ENCODE measurements around the gene WNK2.

Gene WNK2

GRCh38 chr9:93200449-93200742 lies 16.5 kb downstream of the WNK2 start:
- DNase-seq (ENCODE audit: low read depth) = no peak

- no peak for DNase-seq (ENCODE audit: low read depth)
Measured at GRCh38 chr9:93200989-93201334, 17.0 kb downstream of the WNK2 start.

DNA sequence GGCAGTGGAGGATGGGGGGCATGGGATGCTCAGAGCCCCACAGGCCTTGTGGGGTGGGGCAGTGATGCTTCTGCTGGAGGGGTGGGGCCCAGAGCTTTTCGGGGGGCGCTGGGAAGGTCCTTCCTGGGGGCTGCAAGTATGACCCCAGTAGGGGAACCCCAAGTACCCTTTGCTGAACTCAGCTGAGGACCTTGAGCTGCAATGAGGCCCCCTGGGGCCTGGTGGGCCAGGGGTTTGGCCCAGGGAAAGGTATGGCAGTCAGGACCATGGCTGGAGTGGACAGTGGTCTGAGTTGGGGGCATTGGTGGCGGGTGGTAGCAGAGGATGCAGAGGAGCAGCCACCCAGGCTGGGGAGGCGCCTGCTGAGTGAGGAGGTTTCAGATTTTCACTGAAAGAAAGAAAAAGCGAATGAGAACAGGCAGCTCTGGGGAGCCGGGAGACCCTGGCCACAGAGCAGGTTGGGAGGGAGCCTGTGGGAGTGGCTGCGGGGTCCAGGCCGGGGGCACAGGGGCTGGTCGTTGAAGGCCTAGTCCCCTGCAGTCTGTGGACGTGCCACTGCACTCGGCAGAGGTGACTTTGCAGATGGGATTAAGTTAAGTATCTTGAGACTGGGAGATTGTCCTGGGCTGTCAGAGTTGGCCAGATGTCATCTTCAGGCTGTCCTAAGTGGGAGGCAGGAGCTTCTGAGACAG lies 19.2 kb downstream of the WNK2 start:
- DNase-seq (ENCODE audit: low read depth) = no peak

DNA sequence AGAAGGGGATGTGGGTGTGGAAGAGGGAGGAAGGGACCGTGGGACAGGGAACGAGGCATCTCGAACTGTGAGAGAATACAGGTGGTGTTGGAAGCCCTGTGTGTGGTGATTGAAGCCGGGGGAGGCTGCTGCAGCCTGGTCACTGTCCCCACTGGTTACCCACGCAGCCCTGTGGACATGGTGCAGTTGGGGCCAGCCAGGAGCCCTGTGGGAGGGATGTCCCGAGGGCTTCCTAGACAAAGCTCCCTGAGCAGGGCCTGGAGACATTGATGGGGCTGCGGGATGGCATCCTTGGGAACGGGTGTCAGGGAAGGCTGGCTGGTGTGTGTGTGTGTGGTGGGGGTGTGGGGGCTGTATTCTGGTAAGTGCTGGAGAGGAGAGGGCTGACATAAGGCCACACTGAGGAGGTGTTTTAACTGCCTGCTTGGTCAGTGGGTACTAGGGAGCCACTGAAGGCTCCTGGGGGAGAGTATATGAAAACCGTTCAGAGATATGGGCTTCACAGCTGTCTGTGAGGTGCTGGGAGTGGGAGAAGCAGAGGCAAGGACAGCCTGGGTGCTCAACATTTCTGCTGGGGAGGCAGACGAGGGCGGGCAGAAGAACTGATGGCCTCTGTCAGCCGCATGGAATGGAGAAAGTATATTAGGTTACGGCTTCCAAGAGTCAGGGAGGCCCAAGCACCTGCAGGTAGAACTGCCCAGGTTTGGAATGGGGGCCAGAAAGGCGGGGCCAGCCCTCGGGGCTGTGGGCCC lies 20.0 kb downstream of the WNK2 start:
- DNase-seq (ENCODE audit: low read depth) = no peak

DNA sequence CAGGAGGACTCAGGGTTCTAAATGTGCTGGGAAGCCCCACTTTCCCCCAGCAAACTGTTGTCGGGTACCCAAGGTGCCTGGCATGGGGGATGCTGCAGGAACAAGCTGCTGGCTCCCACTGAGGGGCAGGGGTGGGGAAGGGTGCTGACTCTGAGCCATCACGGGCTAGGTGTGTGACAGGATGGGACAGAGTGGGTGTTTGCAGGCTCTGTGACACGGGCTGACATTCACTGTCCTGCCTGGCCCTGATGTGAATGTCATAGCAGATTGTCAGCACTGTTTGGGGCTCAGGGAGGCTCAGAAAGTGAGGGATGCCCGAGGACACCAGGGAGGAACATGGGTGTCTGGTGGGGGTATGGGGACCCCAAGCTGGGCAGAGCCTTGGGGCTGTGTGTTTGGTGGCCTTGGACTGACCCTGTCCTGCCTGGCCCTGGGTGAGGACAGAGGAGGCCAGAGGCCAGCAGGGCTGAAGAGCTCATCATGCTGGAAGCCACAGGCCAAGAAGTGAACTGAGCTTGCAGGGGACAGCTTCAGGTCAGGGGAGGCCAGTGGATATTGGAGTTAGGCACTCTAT lies 20.6 kb downstream of the WNK2 start:
- DNase-seq (ENCODE audit: low read depth) = no peak

- no peak for DNase-seq (ENCODE audit: low read depth)
Measured at GRCh38 chr9:93205045-93205768, 21.3 kb downstream of the WNK2 start.

GRCh38 chr9:93205896-93206575 lies 22.1 kb downstream of the WNK2 start:
- DNase-seq (ENCODE audit: low read depth) = no peak

GRCh38 chr9:93206576-93207155 lies 22.7 kb downstream of the WNK2 start:
- DNase-seq (ENCODE audit: low read depth) = no peak

DNA sequence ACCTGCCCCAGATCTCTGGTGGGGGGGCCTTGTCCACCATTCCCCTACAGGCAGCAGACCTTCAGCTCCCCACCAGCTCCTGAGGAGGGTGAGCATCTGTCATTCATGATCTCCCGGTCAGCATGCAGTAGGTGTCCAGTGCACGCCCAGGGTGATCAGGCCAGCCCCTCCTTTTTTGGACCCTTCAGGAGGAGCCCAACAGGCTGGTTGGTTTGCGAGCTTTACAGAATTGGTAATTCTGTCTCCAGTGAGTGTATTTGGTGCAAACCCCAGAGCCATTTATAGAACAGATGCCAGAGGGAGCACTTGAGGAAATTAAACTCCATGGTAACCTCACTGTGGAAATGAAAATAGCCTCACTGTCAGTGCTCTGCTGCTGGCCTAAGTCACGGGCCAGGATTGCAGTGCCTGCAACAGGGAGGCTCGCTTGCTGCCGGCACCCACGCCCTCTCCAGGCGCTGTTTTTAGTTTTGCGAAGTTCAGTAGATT lies 23.4 kb downstream of the WNK2 start:
- DNase-seq (ENCODE audit: low read depth) = no peak

GRCh38 chr9:93207860-93208734 lies 24.2 kb downstream of the WNK2 start:
- no peak for DNase-seq (ENCODE audit: low read depth)

GRCh38 chr9:93209097-93209496 lies 25.2 kb downstream of the WNK2 start:
- no peak for DNase-seq (ENCODE audit: low read depth)

- no peak for DNase-seq (ENCODE audit: low read depth)
Measured at GRCh38 chr9:93209576-93210323, 25.8 kb downstream of the WNK2 start.

GRCh38 chr9:93210324-93210973 lies 26.5 kb downstream of the WNK2 start:
- no peak for DNase-seq (ENCODE audit: low read depth)

GRCh38 chr9:93210974-93211653 lies 27.2 kb downstream of the WNK2 start:
- no peak for DNase-seq (ENCODE audit: low read depth)

DNA sequence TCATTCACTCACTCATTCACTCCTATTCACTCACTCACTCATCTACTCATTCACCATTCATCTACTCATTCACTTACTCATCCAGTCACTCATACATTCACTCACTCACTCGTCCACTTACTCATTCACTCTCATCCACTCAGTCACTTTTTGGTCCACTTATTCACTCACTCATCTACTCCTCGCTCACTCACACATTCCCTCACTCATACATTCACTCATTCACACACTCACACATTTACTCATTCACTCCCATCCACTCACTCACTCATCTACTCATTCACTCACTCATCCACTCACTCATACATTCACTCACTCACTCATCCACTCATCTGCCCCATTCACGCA lies 27.7 kb downstream of the WNK2 start:
- no peak for DNase-seq (ENCODE audit: low read depth)

DNA sequence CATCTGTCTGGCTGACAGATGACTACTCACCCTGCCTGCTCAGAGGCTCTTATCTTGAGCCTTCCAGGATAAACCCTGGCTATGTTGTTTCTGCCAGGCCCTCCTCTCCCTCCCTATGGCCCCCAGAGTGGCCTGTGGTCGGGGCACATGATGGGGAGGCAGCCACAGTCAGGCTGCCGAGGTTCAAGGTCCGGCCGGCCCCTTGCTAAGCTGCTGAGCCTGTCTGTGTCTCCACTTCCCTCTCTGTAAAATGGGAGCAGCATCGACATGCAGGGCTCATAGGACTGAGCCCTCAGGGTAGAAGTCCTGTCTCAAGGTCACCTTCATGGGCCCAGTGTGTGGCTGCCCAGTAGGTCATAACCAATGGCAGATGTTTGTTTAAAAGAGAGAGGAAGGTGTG lies 28.5 kb downstream of the WNK2 start:
- no peak for DNase-seq (ENCODE audit: low read depth)

DNA sequence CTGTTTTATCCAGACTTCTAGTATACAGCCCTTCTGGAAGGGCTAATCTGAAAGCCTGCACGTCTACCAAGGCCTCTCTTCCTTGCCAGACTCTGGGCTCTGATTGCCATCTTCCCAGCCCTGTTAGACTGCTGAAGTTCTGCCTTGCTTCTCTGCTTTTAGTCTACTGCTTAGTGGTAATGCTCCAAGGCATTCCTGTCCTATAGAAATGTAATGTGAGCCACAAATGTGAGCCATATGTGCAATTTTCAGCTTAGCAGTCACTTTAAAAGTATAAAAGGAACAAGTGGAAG lies 32.1 kb downstream of the WNK2 start:
- DNase-seq (ENCODE audit: low read depth) = no peak

GRCh38 chr9:93217706-93218105 lies 33.8 kb downstream of the WNK2 start:
- DNase-seq (ENCODE audit: low read depth) = no peak

DNA sequence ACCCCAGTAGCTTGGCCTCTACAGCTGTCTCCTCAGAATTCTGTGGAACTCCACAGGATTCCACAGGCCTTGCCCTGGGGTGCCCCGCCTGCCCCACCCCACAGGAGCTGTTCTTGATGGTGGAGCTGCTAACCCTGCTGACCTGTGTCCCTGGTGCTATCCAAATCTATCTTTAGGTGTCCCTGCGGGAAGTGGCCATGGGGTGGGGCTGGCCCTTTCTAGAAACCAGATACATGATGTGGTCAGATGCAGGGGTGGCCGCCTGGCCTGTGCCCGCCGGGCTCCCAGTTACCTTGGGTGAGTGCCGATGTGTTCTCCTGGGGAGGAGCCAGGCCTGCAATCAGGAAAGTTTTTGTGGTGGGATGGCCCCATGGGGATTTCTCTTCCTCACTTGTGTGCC lies 34.2 kb downstream of the WNK2 start:
- DNase-seq (ENCODE audit: low read depth) = no peak

Measured in activated gamma-delta T cell treated with anti-CD3 and anti-CD28 coated beads, Interleukin-2, amount 50 U/mL, for 16 hours (primary cell).